Caco-2 (cell line): ENCODE data around the gene GFPT2. TPM values are rescaled to one million over a fixed set of nuclear protein-coding genes. Genes with fewer than 3 reads are reported as not detected.

ENCODE experiments used
- BruUV-seq: library from RNA; stranded (reverse); fragments of 400-500 nt; replicated peaks from 2 replicates; lab custom pipeline; 2021; lab: Mats Ljungman, UMichigan
- CTCF ChIA-PET: fragments of 300-600 bp; sonication (Branson Sonifier 250); formaldehyde crosslinking; loops from one replicate; lab custom pipeline; 2022; ENCODE audit warnings: antibody characterized with exemption; lab: Charles Lee
- POLR2A ChIA-PET: fragments of 300-600 bp; sonication (Branson Sonifier 250); formaldehyde crosslinking; loops from one replicate; lab custom pipeline; 2022; ENCODE audit warnings: antibody characterized with exemption; lab: Charles Lee
- DNase-seq, 2 experiments: peaks; one replicate each; pipeline versions ENCODE4 v3.0.0 to v3.0.0-alpha.2; 2020 to 2022
- H3K27me3 ChIP-seq: replicated peaks from 2 replicates; pipeline ENCODE4 v1.6.0; 2011; ENCODE audit warnings: low read length; ENCODE audit not compliant: control insufficient read depth, insufficient read depth
- H3K36me3 ChIP-seq: 2 replicates; pipeline ENCODE4 v1.5.1; 2011; ENCODE audit warnings: low read length; ENCODE audit not compliant: control insufficient read depth, insufficient read depth
- H3K4me1 ChIP-seq: fragments of 250-450 bp; sonication (Bioruptor Pico); 2 replicates; pipeline ENCODE4 v1.5.1; 2020; ENCODE audit warnings: mild to moderate bottlenecking
- H3K4me3 ChIP-seq: 2 replicates; pipeline ENCODE4 v1.5.1; 2011; ENCODE audit warnings: low read depth, mild to moderate bottlenecking, control low read depth, low read length
- H3K9me3 ChIP-seq: fragments of 250-450 bp; sonication (Bioruptor Pico); 2 replicates; pipeline ENCODE4 v1.5.1; 2020; ENCODE audit warnings: mild to moderate bottlenecking, moderate library complexity
- H3K27ac Mint-ChIP-seq: one replicate; pipeline ENCODE4 v1.8.0; 2022; ENCODE audit warnings: mixed read lengths; ENCODE audit not compliant: unreplicated experiment
- H3K27me3 Mint-ChIP-seq: one replicate; pipeline ENCODE4 v1.8.0; 2022; ENCODE audit warnings: mixed read lengths; ENCODE audit not compliant: insufficient read depth, unreplicated experiment
- H3K36me3 Mint-ChIP-seq: one replicate; pipeline ENCODE4 v1.8.0; 2022; ENCODE audit warnings: mild to moderate bottlenecking, mixed read lengths; ENCODE audit not compliant: insufficient read depth, unreplicated experiment
- H3K4me1 Mint-ChIP-seq: one replicate; pipeline ENCODE4 v1.8.0; 2022; ENCODE audit warnings: low read depth, mixed read lengths; ENCODE audit not compliant: unreplicated experiment
- H3K4me3 Mint-ChIP-seq: one replicate; pipeline ENCODE4 v1.8.0; 2022; ENCODE audit warnings: mild to moderate bottlenecking, moderate library complexity, mixed read lengths; ENCODE audit not compliant: unreplicated experiment
- H3K9me3 Mint-ChIP-seq: one replicate; pipeline ENCODE4 v1.8.0; 2022; ENCODE audit warnings: mixed read lengths; ENCODE audit not compliant: unreplicated experiment
- CTCF ChIP-seq, 2 experiments: fragments of 200-600 bp in 1 of 2; IDR thresholded peaks; 1 replicate in 1 of 2; 2 replicates in 1 of 2; pipeline versions ENCODE4 v1.5.1 to v1.8.0; 2011 to 2022; ENCODE audit warnings: antibody characterized with exemption in 1 of 2, control low read depth in 1 of 2, inconsistent platforms in 1 of 2, low read depth in 1 of 2, low read length in 1 of 2, mild to moderate bottlenecking in 1 of 2, moderate library complexity in 1 of 2; ENCODE audit not compliant: insufficient read depth in 1 of 2, severe bottlenecking in 1 of 2, unreplicated experiment in 1 of 2
- intact Hi-C: fragments of 100-400 bp; cut with micrococcal nuclease; formaldehyde crosslinking; loops from one replicate; pipeline ENCODE4 v1.10.0; 2022; ENCODE audit not compliant: unreplicated experiment
- total RNA-seq: library from RNA; stranded (reverse); gene quantifications from 2 replicates; pipeline ENCODE4 v1.2.3, GENCODE V29; 2022

GFPT2 gene
- total RNA-seq, 1 experiment from 2014 or later = 1.6 TPM

DNA sequence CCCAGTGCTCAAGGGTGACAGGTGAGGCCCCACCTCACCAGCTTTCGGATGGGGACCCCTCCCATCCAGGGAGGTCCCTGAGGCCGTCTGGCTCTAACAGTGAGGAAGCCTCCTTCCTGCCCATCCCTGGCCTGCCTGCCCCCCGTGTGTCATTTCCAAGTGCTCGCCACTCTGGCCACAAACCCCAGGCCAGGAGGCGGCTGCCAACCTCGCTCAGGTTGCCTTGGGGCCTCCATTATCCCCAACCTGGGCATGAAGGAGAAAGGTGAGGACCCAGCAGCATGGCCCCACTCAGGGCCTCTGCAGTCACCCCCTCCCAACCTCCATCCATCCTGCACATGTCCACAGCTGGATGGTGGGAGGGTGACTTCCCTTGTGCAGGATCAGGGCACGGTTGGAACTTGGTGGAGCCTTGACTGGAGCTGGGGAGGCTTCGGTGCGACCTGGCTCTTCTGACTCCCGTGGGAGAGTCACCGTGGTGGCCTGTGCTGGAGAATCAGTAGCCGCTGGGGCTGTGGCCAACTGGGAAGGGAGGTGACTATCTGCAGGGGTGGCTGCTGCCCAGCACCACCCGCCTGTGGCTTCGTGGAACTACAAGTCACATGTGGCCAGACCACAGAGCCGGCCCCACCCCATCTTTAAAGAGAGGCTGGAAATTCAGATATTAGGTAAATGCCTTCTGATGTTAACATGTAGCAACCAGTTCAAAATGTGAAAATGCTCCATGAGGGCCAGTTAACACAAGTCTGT is 37.5 kb upstream of the GFPT2 start:
- Histone ChIP-seq H3K4me1 (no peaks in the 10 kb centered on the region), H3K9me3 (no peaks in the 10 kb centered on the region), H3K27me3 (no peaks in the 10 kb centered on the region), H3K4me3 (no peak overlapping the region), H3K36me3 (no peaks in the 10 kb centered on the region)
- DNase-seq = no peak
- intact Hi-C loops = no loop called here
- H3K4me3 Mint-ChIP-seq = no peak overlapping the region
- CTCF ChIA-PET = no interaction called here
- H3K4me1 Mint-ChIP-seq = no peaks in the 10 kb centered on the region
- TF ChIP-seq CTCF (IDR thresholded peaks at IDR 0.05; ENCODE audit: insufficient read depth in 1 of 2, low read depth in 1 of 2, low read length in 1 of 2, severe bottlenecking in 1 of 2, unreplicated experiment in 1 of 2) = no peak
- no peaks in the 10 kb centered on the region for H3K36me3 Mint-ChIP-seq
- peaks cover 3% of the 10 kb centered on the region for H3K27me3 Mint-ChIP-seq
- POLR2A ChIA-PET = no interaction called here
- no peak overlapping the region for H3K27ac Mint-ChIP-seq
- BruUV-seq = no TSS peak
- no peaks in the 10 kb centered on the region for H3K9me3 Mint-ChIP-seq

GRCh38 chr5:180389252-180390101 is 36.3 kb upstream of the GFPT2 start:
- POLR2A ChIA-PET = no interaction called here

More at GRCh38 chr5:180389252-180390101, 36.3 kb upstream of the GFPT2 start:
- CTCF ChIA-PET = no interaction called here
- Mint-ChIP-seq H3K9me3 (no peaks in the 10 kb centered on the region), H3K4me3 (no peak overlapping the region), H3K27me3 (peaks cover 3% of the 10 kb centered on the region), H3K4me1 (no peaks in the 10 kb centered on the region), H3K27ac (no peak overlapping the region), H3K36me3 (no peaks in the 10 kb centered on the region)
- Histone ChIP-seq H3K4me3 (no peak overlapping the region), H3K9me3 (no peaks in the 10 kb centered on the region), H3K27me3 (no peaks in the 10 kb centered on the region), H3K36me3 (no peaks in the 10 kb centered on the region), H3K4me1 (no peaks in the 10 kb centered on the region)
- no peak for DNase-seq
- intact Hi-C loops = no loop called here
- no peak for TF ChIP-seq CTCF (IDR thresholded peaks at IDR 0.05; ENCODE audit: insufficient read depth in 1 of 2, low read depth in 1 of 2, low read length in 1 of 2, severe bottlenecking in 1 of 2, unreplicated experiment in 1 of 2)
- BruUV-seq = no TSS peak
